Skeletal muscle cell (primary cell): ENCODE data around the gene CNTNAP4.

Source experiments
- DNase-seq: peaks from one replicate; pipeline ENCODE4 v3.0.0-alpha.2; 2010; ENCODE audit warnings: low read depth
- H3K4me3 ChIP-seq: 2 replicates; pipeline ENCODE4 v1.5.1; 2011; ENCODE audit warnings: low read depth, mild to moderate bottlenecking, control low read depth, low read length, moderate library complexity

Gene CNTNAP4

DNA sequence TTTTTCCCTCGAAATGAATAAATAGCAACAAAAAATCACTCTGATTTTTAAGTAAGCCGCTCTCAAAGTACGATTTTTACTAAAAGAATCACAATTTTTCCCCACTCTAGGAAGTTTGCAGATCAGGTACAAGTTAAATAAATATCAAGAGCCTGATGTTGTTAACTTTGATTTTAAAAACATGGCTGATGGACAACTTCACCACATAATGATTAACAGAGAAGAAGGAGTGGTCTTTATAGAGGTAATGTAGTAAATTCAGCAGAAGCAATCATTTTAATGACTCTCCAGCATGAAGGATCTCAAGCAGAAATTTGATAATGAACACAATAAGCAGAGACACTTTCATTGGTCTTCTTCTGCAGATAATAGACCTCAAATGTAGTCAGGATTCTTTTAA lies 262.4 kb downstream of the CNTNAP4 start:
- DNase-seq = no peak
- H3K4me3 ChIP-seq = no peak overlapping the region

DNA sequence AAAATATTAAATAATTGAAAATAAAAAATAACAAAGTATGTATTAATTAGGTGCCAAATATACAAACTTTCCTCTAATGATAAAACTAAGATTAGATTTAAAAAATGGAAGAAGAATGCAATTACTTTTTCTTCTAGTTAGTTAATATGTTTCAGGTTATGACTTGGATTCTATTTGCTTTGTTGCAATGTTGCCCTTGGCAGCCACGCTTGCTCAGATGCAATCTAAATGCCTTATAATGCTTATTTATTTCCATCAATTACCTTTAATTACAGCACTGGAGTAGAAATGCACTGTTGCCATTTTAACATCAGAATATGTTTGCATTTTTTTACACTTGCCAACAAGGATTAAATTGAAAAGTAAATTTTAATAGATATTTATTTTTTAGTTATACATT lies 263.9 kb downstream of the CNTNAP4 start:
- DNase-seq = no peak
- H3K4me3 ChIP-seq = no peak overlapping the region

DNA sequence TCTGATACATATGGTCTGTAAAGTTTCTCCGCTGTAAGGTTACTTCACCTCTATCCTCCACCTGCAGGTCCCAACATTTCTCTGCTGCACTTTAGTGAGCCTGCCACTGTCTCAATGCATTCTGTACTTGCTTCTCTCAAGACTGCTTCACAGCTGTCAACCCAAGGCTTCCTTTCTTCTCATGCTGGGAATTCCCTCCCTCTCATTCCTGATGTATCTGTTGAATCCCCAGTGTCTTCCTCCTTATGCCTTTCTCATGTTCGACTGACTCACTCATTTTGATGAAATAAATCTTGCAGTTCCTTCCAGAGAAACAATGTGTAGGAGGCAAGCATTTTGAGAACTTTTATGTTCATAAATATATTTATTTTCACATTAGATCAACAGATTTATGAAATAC lies 288.3 kb downstream of the CNTNAP4 start:
- H3K4me3 ChIP-seq = no peak overlapping the region
- DNase-seq = no peak

DNA sequence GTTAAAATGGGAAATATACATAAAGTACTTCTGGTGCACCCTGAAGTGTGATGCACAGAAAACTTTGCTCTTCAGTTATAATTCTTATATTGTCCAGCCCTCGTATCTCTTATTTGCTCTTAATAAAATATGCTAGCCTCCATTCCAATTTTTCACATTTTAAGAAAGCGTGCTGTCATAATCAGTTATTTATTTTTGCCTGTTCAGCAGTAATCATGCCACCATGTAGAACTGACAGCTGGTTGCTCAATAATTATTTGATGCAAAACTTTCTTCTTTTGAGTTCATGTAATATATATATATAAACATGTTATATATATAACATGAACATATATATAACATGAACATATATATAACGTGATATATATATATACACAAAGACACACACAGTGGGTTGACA lies 294.6 kb downstream of the CNTNAP4 start:
- H3K4me3 ChIP-seq = no peak overlapping the region
- no peak for DNase-seq

DNA sequence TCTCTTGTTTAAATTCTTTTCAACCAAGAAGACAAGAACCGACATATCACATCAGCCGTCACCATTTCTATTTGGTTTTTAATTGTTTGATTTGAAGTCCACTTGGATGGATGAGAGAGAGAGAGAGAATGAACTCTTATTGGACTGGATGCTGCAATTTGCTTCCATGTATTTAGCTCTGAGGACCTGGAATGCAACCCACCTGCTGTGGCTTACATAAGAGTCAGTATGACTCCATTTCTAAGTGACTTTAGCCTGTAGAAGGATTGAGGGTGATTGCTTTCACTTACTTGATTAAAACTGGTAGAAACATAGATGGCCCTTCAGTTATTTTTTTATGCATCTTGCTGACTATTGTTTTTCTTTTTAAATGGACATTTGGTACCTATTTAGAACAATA lies 296.1 kb downstream of the CNTNAP4 start:
- H3K4me3 ChIP-seq = no peak overlapping the region
- no peak for DNase-seq

DNA sequence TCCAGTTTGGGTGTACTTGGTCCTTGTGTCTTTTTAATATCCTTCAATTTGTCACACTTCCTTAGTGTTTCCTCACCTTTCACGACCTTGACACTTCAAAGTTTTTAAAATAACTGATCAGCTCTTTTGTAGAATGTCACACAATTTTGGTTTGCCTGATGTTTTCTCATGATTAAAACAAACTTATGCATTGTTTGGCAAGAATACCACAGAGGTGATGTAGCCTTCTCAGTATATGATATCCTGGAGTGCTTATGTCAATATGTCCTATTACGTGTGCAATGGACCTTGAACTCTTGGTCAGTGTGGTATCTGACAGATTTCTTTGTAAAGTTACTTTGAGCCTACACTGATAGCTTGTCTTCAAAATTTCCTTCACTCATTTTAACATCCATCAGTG lies 297.4 kb downstream of the CNTNAP4 start:
- no peak overlapping the region for H3K4me3 ChIP-seq
- no peak for DNase-seq

DNA sequence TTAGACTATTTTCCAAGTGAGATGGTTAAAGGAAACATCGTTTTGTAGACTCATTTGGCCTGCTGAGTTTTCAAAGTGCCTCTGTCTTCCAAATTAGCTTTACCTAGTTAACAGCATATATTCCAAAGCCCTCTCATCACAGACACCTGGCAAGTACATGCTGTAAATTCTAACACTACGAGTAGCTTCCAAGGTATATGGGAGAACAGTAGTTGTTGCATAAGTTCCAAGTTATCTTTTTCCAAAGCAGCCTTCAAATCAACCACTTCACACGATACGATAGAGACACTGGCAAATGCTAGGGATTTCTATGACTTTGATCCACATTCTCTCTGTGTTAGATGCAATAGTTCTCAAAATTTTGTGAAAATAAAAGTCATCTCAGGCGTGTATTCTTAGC lies 299.3 kb downstream of the CNTNAP4 start:
- H3K4me3 ChIP-seq = no peak overlapping the region
- no peak for DNase-seq

DNA sequence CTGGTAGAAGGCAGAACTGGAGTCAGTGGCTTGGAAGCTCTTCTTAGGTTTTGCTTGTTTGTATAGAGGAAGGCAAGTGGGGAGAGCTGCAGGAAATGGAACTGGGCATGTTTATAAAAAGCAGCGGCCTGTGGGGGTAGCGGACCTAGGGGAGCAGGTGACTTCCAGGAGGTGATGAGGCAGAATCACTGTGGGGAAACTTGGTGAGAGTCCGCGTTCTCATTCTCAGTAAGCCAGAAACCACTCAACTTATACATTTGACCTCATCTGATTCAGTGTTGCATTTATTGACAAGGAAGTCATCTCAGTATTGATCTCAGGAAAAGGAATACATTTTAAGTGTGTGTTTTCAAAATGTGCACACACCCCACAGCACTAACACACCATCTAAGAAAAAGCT lies 299.8 kb downstream of the CNTNAP4 start:
- no peak overlapping the region for H3K4me3 ChIP-seq
- DNase-seq = no peak

DNA sequence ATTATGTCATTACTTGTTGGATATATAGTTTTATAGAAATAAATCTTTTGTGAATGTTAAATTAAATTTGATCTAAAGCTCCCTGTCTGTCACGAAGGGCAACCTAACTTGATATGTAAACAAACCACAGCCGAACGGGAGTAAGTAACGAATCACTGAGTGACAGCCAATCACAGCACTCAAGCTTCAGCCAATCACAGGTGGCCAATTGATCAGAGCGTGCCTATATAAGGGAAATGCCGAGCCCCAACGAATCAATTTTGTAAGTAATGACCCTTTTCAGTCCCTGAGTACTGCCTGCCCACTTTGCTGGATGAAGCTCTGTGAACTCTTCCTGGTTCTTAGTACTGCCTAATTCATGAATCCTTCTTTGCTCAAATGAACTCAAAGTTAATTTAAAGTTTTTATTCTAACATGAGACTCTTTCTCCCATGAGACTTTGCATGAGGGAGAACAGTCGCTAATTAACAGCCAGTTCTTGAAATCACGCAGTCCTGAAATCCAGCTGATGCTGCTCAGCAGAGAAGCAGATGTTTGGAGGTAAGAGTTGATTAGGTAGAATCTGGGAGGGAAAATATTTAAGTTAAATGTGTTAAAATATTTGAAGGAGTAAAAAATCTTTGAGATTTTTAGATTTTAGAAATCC lies 302.2 kb downstream of the CNTNAP4 start:
- DNase-seq = no peak
- no peak overlapping the region for H3K4me3 ChIP-seq

DNA sequence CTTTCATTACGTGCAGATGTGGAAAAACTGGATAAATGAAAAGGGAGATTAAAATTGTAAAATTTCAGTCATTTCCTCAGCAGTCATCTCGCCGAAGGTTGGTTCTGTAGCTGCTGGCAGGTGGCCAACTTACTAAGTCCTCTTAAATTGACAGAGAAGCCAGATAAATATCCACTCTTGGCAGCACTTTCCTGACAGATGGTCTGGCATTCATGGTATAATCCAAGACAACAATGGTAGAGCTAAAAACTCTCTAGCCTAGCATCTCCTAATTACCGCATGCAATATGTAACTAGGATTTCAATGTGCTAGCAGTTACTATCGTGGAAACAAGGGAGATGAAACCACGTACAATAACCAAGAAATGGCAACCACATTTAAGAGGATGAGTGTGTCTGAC lies 306.3 kb downstream of the CNTNAP4 start:
- no peak for DNase-seq
- H3K4me3 ChIP-seq = no peak overlapping the region

DNA sequence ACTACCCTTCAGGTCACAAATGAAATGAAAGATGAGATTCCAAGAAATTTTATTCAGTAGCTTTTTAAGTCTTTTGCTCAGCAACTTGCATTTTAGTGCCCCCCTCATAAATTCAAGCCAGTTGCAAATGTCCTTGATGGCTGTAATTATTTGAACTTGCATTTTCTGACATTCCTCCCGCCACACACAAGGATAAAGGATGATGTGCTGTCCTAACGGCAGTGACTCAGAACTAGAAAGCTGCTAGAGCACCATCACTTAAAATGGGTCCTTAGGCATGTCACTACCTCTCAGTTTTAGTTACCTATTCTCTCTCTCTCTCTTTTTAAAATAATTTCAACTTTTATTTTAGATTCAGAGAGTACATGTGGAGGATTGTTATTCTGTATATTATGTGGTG lies 306.7 kb downstream of the CNTNAP4 start:
- no peak overlapping the region for H3K4me3 ChIP-seq
- no peak for DNase-seq

DNA sequence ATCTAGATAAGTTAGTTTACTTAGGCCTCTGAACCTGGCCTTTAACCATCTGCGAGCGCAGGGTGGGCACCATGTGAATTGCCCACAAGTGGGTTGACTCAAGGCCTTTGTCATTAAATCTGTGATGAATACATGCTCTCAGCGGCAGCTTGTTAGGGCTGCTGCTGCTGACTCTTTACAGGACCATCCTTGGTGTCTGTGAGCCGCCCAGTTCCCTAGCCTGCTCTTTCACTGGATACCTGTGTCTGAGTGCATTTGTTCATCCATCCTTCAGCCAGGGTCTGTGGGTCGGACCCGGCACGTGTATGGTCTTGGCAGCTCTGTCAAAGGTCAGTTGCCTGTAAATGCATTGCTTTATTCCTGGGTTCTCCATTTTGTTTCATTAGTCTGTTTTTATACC lies 321.3 kb downstream of the CNTNAP4 start:
- no peak overlapping the region for H3K4me3 ChIP-seq
- DNase-seq = no peak

DNA sequence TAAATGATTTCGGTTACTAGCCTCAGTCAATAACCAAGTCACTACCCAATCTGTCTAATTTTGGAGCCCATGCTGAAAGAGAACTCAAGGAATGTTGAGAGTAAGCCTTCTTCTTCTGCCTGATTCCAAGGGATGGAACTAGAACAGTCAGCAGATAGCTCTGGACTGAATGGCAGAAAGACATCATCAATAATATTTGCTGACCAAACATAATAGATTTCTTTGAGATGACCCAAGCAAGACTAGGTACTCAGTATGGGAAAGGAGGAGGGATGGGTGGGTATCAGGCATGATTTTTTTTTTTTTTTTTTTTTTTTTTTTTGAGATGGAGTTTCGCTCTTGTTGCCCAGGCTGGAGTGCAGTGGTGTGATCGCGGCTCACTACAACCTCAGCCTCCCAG lies 330.1 kb downstream of the CNTNAP4 start:
- no peak for DNase-seq
- H3K4me3 ChIP-seq = no peak overlapping the region
